LNCAP (cell line): ENCODE data around the gene CNTNAP2.

ENCODE experiments used
- CTCF ChIP-seq: fragments of 450-650 bp; IDR thresholded peaks from 2 replicates; pipeline ENCODE4 v1.5.1; 2017; ENCODE audit warnings: mild to moderate bottlenecking

The CNTNAP2 gene

DNA sequence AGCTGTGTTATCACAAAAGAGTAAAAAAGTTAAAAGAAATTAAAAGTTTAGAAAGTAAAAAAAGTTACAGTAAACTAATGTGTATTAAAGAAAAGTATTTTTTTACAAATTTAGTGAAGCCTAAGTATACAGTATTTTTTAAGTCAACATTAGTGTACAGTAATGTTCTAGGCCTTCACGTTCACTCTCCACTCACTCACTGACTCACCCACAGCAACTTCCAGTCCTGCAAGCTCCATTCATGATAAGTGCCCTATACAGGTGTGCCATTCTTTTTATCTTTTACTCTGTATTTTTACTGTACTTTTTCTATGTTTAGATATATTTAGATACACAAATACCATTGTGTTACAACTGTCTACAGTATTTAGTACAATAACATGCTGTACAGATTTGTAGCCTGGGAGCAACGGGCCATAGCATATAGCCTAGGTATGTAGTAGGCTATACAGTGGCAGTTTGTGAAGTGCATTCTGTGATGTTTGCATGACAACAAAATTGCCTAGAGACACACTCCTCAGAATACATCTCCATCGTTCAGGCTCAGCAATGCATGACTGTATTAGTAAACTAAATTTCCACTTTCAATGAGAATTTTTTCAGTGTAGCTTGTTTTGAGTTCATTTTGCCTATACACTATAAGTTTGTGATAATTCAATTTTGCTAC, 1934.0 kb downstream of the CNTNAP2 start:
- no peak for TF ChIP-seq CTCF

DNA sequence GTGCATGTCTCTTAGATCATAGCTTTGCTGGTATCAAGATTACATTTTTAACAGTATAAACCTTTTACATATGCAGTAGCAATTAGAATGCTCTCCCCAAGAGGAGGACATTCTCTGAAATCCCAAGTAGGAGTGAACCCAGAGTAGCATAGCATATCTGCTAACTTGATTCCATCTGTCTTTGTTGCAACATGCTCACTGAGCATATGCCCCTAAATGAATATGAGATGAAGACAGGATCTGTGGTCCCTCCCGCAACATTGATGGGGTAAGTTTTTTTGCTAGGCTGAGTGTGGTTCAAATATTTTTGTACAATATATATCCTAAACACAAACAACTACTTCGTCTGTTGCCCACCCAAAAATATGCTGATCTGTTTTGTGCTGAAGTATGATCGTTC, 1939.8 kb downstream of the CNTNAP2 start:
- no peak for TF ChIP-seq CTCF

DNA sequence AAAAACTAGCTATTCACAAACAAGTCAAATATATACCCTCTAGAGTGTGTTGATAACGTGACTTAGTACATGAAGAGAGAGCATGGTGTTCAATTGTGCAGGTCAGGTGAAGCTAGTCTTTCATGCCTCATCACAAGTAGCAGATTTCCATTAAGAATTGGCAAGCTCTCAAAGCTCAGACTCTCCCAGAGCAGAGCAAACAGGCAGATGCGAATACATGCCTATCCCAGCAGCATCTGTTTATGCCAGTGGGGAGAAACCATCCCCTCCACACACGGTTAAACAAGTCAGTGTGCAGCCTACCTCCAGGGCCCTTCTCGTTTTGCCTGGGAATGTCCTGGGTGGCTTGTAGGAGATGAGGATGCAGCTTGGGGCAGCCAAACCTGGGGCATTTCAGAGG, 1941.5 kb downstream of the CNTNAP2 start:
- no peak for TF ChIP-seq CTCF

- TF ChIP-seq CTCF, result no peak
These were observed 1942.2 kb downstream of the CNTNAP2 start for GRCh38 chr7:148058753-148059152.

- TF ChIP-seq CTCF, result no peak
These were observed 1944.1 kb downstream of the CNTNAP2 start for GRCh38 chr7:148060724-148061123.

GRCh38 chr7:148079206-148080080, 1962.8 kb downstream of the CNTNAP2 start:
- no peak for TF ChIP-seq CTCF

DNA sequence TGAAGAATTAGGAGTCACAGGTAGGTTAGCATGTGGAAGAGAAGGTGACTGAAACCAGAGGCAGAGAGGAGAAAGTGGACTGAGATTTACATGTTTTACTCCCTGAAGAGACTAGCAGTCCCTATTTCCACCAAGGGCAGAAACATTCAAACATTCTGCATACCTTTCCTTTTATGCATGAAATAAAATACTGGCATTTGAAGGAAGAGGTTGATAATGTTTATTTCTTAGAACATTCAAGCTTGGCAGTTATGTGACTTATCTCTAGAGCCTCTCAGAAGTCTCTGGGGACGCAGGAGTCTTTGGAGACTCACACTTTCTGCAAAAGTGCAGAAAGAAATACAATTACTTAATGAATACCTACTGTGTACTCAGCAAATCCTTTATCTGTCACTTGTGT, 1966.8 kb downstream of the CNTNAP2 start:
- no peak for TF ChIP-seq CTCF
